GM23338 (cell line): Measurements from ENCODE around the gene PNRC2. TPM values are rescaled to one million over a fixed set of nuclear protein-coding genes. Genes with fewer than 3 reads are reported as not detected.

Experiments used
- ATAC-seq: fragments of 200-7000 bp; cut with Tn5 transposase; 3 replicates; pipeline ENCODE4 v1.9.1; 2020
- DNase-seq: peaks from one replicate; pipeline ENCODE4 v3.0.0-alpha.2; 2015; ENCODE audit warnings: low spot score
- H2AFZ ChIP-seq: fragments of 200-600 bp; sonication (generic); 2 replicates; pipeline ENCODE4 v1.8.0; 2016; ENCODE audit warnings: antibody characterized with exemption, mild to moderate bottlenecking, moderate library complexity
- H3F3A ChIP-seq: fragments of 200-600 bp; sonication (generic); replicated peaks from 2 replicates; pipeline ENCODE4 v1.8.0; 2017; ENCODE audit warnings: antibody characterized with exemption, mixed run types, low read depth
- H3K27ac ChIP-seq: fragments of 200-600 bp; sonication (generic); 2 replicates; pipeline ENCODE4 v1.6.1; 2016; ENCODE audit warnings: low read depth
- H3K27me3 ChIP-seq: fragments of 200-600 bp; sonication (generic); 2 replicates; pipeline ENCODE4 v1.8.0; 2016; ENCODE audit warnings: mild to moderate bottlenecking, mixed run types, moderate library complexity; ENCODE audit not compliant: insufficient read depth
- H3K36me3 ChIP-seq: fragments of 200-600 bp; sonication (generic); 2 replicates; pipeline ENCODE4 v1.8.0; 2016; ENCODE audit warnings: mild to moderate bottlenecking; ENCODE audit not compliant: insufficient read depth
- H3K4me1 ChIP-seq: fragments of 200-600 bp; sonication (generic); 2 replicates; pipeline ENCODE4 v1.8.0; 2016; ENCODE audit warnings: mild to moderate bottlenecking, moderate library complexity; ENCODE audit not compliant: insufficient read depth
- H3K4me2 ChIP-seq: fragments of 200-600 bp; sonication (generic); 2 replicates; pipeline ENCODE4 v1.7.1; 2017; ENCODE audit warnings: mixed run types
- H3K4me3 ChIP-seq: fragments of 200-600 bp; sonication (generic); 2 replicates; pipeline ENCODE4 v1.6.1; 2016; ENCODE audit warnings: mixed run types
- H3K79me2 ChIP-seq: fragments of 200-600 bp; sonication (generic); replicated peaks from 2 replicates; pipeline ENCODE4 v1.8.0; 2017; ENCODE audit warnings: mild to moderate bottlenecking; ENCODE audit not compliant: insufficient read depth
- H3K9me2 ChIP-seq: fragments of 200-600 bp; sonication (generic); 2 replicates; pipeline ENCODE4 v1.8.0; 2017; ENCODE audit not compliant: insufficient read depth
- H4K20me1 ChIP-seq: fragments of 200-600 bp; sonication (generic); replicated peaks from 2 replicates; pipeline ENCODE4 v1.8.0; 2017; ENCODE audit warnings: mild to moderate bottlenecking; ENCODE audit not compliant: insufficient read depth
- H3K27ac Mint-ChIP-seq: 2 replicates; pipeline ENCODE4 v1.8.0; 2020; ENCODE audit warnings: inconsistent platforms, mild to moderate bottlenecking, moderate library complexity, mixed read lengths
- H3K27me3 Mint-ChIP-seq: 3 replicates; pipeline ENCODE4 v1.8.0; 2022; ENCODE audit warnings: low read depth, mild to moderate bottlenecking, moderate library complexity, mixed read lengths, inconsistent platforms; ENCODE audit not compliant: insufficient read depth, poor library complexity
- H3K36me3 Mint-ChIP-seq: 3 replicates; pipeline ENCODE4 v1.8.0; 2021; ENCODE audit warnings: low read depth, mild to moderate bottlenecking, inconsistent platforms, moderate library complexity, mixed read lengths
- H3K4me1 Mint-ChIP-seq: 3 replicates; pipeline ENCODE4 v1.8.0; 2020; ENCODE audit warnings: mild to moderate bottlenecking, inconsistent platforms, mixed read lengths
- H3K4me3 Mint-ChIP-seq: 3 replicates; pipeline ENCODE4 v1.8.0; 2021; ENCODE audit warnings: moderate library complexity, mild to moderate bottlenecking, inconsistent platforms, mixed read lengths
- H3K9me3 Mint-ChIP-seq: 3 replicates; pipeline ENCODE4 v1.8.0; 2020; ENCODE audit warnings: moderate library complexity, mild to moderate bottlenecking, inconsistent platforms, mixed read lengths
- CREB1 ChIP-seq: fragments of 250-450 bp; sonication (Bioruptor Pico); IDR thresholded peaks from 2 replicates; pipeline ENCODE4 v1.5.0; 2020; ENCODE audit warnings: low read depth, mild to moderate bottlenecking, moderate library complexity
- EZH2 ChIP-seq: fragments of 200-600 bp; sonication (generic); IDR thresholded peaks from one replicate; pipeline ENCODE4 v1.8.0; 2017; ENCODE audit warnings: antibody characterized with exemption, mild to moderate bottlenecking, low read depth; ENCODE audit not compliant: unreplicated experiment
- EZH2phosphoT487 ChIP-seq: fragments of 200-600 bp; sonication (generic); IDR thresholded peaks from one replicate; pipeline ENCODE4 v1.8.1; 2018; ENCODE audit warnings: antibody characterized with exemption; ENCODE audit not compliant: unreplicated experiment
- JUNB ChIP-seq: IDR thresholded peaks from one replicate; pipeline ENCODE4 v1.6.1; 2016; ENCODE audit warnings: antibody characterized with exemption; ENCODE audit not compliant: unreplicated experiment
- NANOG ChIP-seq: IDR thresholded peaks from 2 replicates; pipeline ENCODE4 v1.6.1; 2016; ENCODE audit warnings: antibody characterized with exemption, borderline replicate concordance
- POLR2AphosphoS5 ChIP-seq: IDR thresholded peaks from 2 replicates; pipeline ENCODE4 v1.6.1; 2016; ENCODE audit warnings: antibody characterized with exemption, low read depth
- STAT1 ChIP-seq: IDR thresholded peaks from one replicate; pipeline ENCODE4 v1.6.1; 2016; ENCODE audit warnings: antibody characterized with exemption; ENCODE audit not compliant: unreplicated experiment
- ZNF114 ChIP-seq: fragments of 250-450 bp; sonication (Bioruptor Pico); IDR thresholded peaks from 2 replicates; pipeline ENCODE4 v1.5.0; 2020; ENCODE audit warnings: mild to moderate bottlenecking, moderate library complexity
- ZNF331 ChIP-seq: fragments of 250-450 bp; sonication (Bioruptor Pico); IDR thresholded peaks from 2 replicates; pipeline ENCODE4 v1.5.0; 2020; ENCODE audit warnings: low read depth, mild to moderate bottlenecking, moderate library complexity
- polyA plus RNA-seq: library from polyadenylated mRNA; unstranded; fragments of >200 nt; fragmentation: Nextera tagmentation; extraction: Ambion mirVana; gene quantifications from 2 replicates; pipeline ENCODE4 v1.2.1, GENCODE V29; 2016
- total RNA-seq: library from RNA; depleted of rRNA; stranded (reverse); fragments of >200 nt; shearing (Covaris generic); gene quantifications from 2 replicates; pipeline ENCODE4 v1.2.3, GENCODE V29; 2014
- TF ChIP-seq, protein P1 (sequence below): IDR thresholded peaks from one replicate; pipeline ENCODE4 v1.6.1; 2018; ENCODE audit warnings: antibody characterized with exemption; ENCODE audit not compliant: unreplicated experiment
- TF ChIP-seq, protein P2 (sequence below), 2 experiments: fragments of 200-600 bp in 1 of 2; sonication (generic) in 1 of 2; conservative IDR thresholded peaks; 2 replicates each; pipeline versions ENCODE4 v1.5.1 to v1.6.1; 2016 to 2017; ENCODE audit warnings: antibody characterized with exemption in 2 of 2, low read depth in 2 of 2, mild to moderate bottlenecking in 2 of 2, moderate library complexity in 1 of 2
- TF ChIP-seq, protein P3 (sequence below): IDR thresholded peaks from 2 replicates; pipeline ENCODE4 v1.6.1; 2016; ENCODE audit warnings: antibody characterized with exemption

The PNRC2 gene
- total and polyA plus RNA-seq, 2 experiments from 2014 or later = 157 to 237 TPM

DNA sequence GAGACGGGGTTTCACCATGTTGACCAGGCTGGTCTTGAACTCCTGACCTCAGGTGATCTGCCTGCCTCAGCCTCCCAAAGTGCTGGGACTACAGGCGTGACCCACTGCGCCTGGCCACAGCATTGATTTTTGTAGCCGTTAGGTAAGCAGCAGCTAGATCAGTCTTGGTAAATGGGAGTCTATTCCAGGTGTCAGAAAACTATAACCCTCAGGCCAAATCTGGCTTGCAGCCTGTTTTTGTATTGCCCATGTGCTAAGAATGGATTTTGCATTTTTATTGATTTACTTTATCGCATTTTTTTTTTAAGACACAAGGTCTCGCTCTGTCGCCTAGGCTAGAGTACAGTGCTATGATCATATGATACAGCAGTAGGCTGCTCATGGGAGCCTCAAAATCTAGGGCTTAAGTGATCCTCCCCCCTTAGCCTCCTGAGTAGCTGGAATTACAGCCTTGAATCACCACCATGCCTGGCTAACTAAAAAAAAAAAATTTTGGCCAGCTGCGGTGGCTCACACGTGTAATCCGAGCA, 37.1 kb downstream of the PNRC2 start (continued):
- TF ChIP-seq, protein P1, sequence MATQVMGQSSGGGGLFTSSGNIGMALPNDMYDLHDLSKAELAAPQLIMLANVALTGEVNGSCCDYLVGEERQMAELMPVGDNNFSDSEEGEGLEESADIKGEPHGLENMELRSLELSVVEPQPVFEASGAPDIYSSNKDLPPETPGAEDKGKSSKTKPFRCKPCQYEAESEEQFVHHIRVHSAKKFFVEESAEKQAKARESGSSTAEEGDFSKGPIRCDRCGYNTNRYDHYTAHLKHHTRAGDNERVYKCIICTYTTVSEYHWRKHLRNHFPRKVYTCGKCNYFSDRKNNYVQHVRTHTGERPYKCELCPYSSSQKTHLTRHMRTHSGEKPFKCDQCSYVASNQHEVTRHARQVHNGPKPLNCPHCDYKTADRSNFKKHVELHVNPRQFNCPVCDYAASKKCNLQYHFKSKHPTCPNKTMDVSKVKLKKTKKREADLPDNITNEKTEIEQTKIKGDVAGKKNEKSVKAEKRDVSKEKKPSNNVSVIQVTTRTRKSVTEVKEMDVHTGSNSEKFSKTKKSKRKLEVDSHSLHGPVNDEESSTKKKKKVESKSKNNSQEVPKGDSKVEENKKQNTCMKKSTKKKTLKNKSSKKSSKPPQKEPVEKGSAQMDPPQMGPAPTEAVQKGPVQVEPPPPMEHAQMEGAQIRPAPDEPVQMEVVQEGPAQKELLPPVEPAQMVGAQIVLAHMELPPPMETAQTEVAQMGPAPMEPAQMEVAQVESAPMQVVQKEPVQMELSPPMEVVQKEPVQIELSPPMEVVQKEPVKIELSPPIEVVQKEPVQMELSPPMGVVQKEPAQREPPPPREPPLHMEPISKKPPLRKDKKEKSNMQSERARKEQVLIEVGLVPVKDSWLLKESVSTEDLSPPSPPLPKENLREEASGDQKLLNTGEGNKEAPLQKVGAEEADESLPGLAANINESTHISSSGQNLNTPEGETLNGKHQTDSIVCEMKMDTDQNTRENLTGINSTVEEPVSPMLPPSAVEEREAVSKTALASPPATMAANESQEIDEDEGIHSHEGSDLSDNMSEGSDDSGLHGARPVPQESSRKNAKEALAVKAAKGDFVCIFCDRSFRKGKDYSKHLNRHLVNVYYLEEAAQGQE = no peak
- TF ChIP-seq, protein P2, sequence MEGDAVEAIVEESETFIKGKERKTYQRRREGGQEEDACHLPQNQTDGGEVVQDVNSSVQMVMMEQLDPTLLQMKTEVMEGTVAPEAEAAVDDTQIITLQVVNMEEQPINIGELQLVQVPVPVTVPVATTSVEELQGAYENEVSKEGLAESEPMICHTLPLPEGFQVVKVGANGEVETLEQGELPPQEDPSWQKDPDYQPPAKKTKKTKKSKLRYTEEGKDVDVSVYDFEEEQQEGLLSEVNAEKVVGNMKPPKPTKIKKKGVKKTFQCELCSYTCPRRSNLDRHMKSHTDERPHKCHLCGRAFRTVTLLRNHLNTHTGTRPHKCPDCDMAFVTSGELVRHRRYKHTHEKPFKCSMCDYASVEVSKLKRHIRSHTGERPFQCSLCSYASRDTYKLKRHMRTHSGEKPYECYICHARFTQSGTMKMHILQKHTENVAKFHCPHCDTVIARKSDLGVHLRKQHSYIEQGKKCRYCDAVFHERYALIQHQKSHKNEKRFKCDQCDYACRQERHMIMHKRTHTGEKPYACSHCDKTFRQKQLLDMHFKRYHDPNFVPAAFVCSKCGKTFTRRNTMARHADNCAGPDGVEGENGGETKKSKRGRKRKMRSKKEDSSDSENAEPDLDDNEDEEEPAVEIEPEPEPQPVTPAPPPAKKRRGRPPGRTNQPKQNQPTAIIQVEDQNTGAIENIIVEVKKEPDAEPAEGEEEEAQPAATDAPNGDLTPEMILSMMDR (conservative IDR thresholded peaks at IDR 0.05; ENCODE audit: low read depth in 2 of 2) = no peak
- TF ChIP-seq ZNF331 (CRISPR knock-in tag) (no peak), JUNB (no peak), CREB1 (CRISPR knock-in tag) (no peak), EZH2phosphoT487 (no peak)
- TF ChIP-seq, protein P3, sequence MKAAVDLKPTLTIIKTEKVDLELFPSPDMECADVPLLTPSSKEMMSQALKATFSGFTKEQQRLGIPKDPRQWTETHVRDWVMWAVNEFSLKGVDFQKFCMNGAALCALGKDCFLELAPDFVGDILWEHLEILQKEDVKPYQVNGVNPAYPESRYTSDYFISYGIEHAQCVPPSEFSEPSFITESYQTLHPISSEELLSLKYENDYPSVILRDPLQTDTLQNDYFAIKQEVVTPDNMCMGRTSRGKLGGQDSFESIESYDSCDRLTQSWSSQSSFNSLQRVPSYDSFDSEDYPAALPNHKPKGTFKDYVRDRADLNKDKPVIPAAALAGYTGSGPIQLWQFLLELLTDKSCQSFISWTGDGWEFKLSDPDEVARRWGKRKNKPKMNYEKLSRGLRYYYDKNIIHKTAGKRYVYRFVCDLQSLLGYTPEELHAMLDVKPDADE = no peak

DNA sequence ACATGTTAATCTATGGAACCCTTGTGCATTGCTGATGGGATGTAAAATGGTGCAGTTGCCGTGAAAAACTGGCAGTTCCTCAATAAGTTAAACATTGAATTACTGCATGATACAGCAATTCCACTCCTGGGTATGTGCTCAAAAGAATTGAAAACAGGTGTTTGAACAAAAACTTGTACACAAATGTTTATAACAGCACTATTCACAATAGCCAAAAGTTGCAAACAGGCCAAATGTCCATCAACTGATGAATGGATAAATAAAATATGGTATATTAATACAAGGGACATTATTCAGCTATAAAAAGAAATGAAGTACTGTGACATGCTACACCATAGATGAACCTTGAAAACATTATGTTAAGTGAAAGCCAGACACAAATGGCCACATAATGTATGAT, 38.2 kb downstream of the PNRC2 start:
- H3K36me3 Mint-ChIP-seq = peaks cover 5% of the 10 kb centered on the region; the same call in 2 of the 3 replicates
- TF ChIP-seq POLR2AphosphoS5 (no peak), STAT1 (no peak), CREB1 (CRISPR knock-in tag) (no peak), ZNF331 (CRISPR knock-in tag) (no peak), NANOG (no peak), JUNB (no peak), ZNF114 (CRISPR knock-in tag) (no peak), EZH2 (no peak), EZH2phosphoT487 (no peak)
- TF ChIP-seq, protein P2 (conservative IDR thresholded peaks at IDR 0.05; ENCODE audit: low read depth in 2 of 2) = no peak
- TF ChIP-seq, protein P3 = no peak
- TF ChIP-seq, protein P1 = no peak

More for the DNA sequence above, 38.2 kb downstream of the PNRC2 start:
- Mint-ChIP-seq H3K27ac (no peak overlapping the region), H3K27me3 (no peaks in the 10 kb centered on the region), H3K4me3 (no peak overlapping the region), H3K4me1 (peaks cover 13% of the 10 kb centered on the region), H3K9me3 (peaks cover 6% of the 10 kb centered on the region)
- DNase-seq = no peak
- Histone ChIP-seq H3K79me2 (no peaks in the 10 kb centered on the region), H3K4me2 (no peak overlapping the region), H3K9me2 (no peaks in the 10 kb centered on the region; the same call in 1 of the 2 replicates), H3K4me3 (no peak overlapping the region), H3K4me1 (peaks cover 2% of the 10 kb centered on the region; the same call in 1 of the 2 replicates), H3K27ac (no peak overlapping the region), H3K27me3 (no peaks in the 10 kb centered on the region), H2AFZ (no peak overlapping the region), H4K20me1 (no peaks in the 10 kb centered on the region), H3K36me3 (no peaks in the 10 kb centered on the region), H3F3A (no peaks in the 10 kb centered on the region)
- ATAC-seq = no peak
